ENCODE data around the gene GPRC5C. TPM values are rescaled to one million over a fixed set of nuclear protein-coding genes. Genes with fewer than 3 reads are reported as not detected.

Gene GPRC5C
- total RNA-seq, 3 donors from 2014 or later (not counting 1 experiment from before 2014, with no cell fraction given) = 0.26 to 0.60 (median 0.29) TPM

DNA sequence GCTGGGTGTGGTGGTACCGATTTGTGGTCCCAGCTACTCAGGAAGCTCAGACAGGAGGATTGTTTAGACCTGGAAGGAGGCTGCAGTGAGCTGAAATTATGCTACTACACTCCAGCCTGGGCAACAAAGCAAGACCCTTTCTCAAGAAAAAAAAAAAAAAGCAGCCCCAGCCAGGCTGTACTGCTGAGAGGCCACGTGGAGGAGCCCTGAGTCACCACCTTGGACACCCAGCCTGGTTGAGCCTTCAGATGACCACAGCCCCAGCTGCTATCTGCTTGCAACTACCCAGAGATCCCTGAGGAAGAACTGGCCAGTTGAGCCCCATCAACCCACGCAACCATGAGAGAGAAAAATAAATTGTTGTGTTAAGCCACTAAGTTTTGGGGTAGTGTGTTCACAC is 23.6 kb upstream of the GPRC5C start:
- H3K4me1 Mint-ChIP-seq = peaks cover 8 to 16% of the 10 kb centered on the region in 2 donors
- DNase-seq (no peak), ATAC-seq (no peak)
- Histone ChIP-seq H3K9me3 (ENCODE audit: control insufficient read depth, insufficient read depth, low read length) (no peaks in the 10 kb centered on the region), H3K27ac (ENCODE audit: low read length) (no peak overlapping the region), H3K36me3 (ENCODE audit: control insufficient read depth, insufficient read depth, low read length) (no peaks in the 10 kb centered on the region), H3K27me3 (ENCODE audit: control insufficient read depth, insufficient read depth, low read length) (no peaks in the 10 kb centered on the region), H3K4me3 (ENCODE audit: low read length) (no peak overlapping the region), H3K4me1 (ENCODE audit: control insufficient read depth, insufficient read depth, low read length) (peaks cover 18% of the 10 kb centered on the region)
- no peak overlapping the region for H3K27ac Mint-ChIP-seq
- intact Hi-C loops (cut with micrococcal nuclease) = no loop called here
- H3K4me3 Mint-ChIP-seq = no peak overlapping the region
- 53% methylated on average over 1 of the region's 3 CpGs for WGBS (ENCODE audit: insufficient coverage)
- peaks cover 0 to 3% of the 10 kb centered on the region in 2 donors for H3K27me3 Mint-ChIP-seq (ENCODE audit: low read depth in 2 of 2)
- no peaks in the 10 kb centered on the region for H3K36me3 Mint-ChIP-seq
- TF ChIP-seq CTCF (IDR thresholded peaks at IDR 0.05) = no peak
- H3K9me3 Mint-ChIP-seq = no peaks in the 10 kb centered on the region

DNA sequence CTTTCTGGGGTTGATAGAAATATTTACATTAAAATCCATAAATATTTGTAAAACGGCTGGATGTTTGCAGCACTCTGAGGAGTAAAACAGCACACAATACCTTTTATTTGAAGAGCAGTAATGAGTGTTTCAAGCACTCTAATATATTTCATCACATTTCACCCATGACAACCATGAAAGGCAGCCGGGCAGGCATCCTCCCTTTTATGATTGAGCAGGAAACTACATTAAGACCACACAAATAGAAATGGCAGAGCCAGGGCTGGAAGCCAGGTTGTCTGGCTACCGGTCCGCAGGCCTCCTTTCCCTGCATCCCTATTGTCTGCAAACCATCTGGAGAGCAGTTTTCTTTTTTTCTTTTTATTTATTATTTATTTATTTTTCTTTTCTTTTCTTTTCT is 23.1 kb upstream of the GPRC5C start:
- Mint-ChIP-seq H3K27ac (no peak overlapping the region), H3K4me3 (no peak overlapping the region), H3K36me3 (no peaks in the 10 kb centered on the region), H3K9me3 (no peaks in the 10 kb centered on the region), H3K27me3 (ENCODE audit: low read depth in 2 of 2) (peaks cover 0 to 3% of the 10 kb centered on the region in 2 donors), H3K4me1 (peaks cover 8 to 16% of the 10 kb centered on the region in 2 donors)
- no peak overlapping the region for H3K27ac ChIP-seq (ENCODE audit: low read length)
- H3K4me1 ChIP-seq (ENCODE audit: control insufficient read depth, insufficient read depth, low read length) = peaks cover 18% of the 10 kb centered on the region
- intact Hi-C loops (cut with micrococcal nuclease) = no loop called here
- no peaks in the 10 kb centered on the region for H3K27me3 ChIP-seq (ENCODE audit: control insufficient read depth, insufficient read depth, low read length)
- H3K9me3 ChIP-seq (ENCODE audit: control insufficient read depth, insufficient read depth, low read length) = no peaks in the 10 kb centered on the region
- no peak overlapping the region for H3K4me3 ChIP-seq (ENCODE audit: low read length)
- H3K36me3 ChIP-seq (ENCODE audit: control insufficient read depth, insufficient read depth, low read length) = no peaks in the 10 kb centered on the region
- no peak for ATAC-seq
- no peak for TF ChIP-seq CTCF (IDR thresholded peaks at IDR 0.05)
- no peak for DNase-seq
- 60% methylated on average over 1 of the region's 4 CpGs for WGBS (ENCODE audit: insufficient coverage)

DNA sequence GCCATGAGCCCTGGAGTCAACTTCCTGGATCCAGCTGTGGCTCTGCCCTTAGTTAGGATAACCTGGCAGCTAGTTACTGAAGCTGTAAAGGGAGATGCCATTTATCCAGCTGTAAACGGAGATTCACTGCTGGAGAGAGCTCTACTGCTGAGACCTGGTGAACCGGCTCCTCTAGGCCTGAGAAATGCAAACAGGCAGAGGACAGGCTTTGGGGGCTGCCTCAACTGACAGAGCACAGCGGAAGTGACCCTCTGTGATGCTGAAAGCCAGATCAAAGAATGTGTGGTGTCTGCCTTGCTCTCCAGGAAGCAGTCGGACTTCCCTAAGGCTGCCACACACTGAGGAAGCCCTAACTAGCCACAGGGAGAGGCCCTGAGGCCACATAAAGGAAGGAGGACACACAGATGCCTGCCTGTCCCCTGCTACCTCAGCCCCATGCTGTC is 21.9 kb upstream of the GPRC5C start:
- H3K36me3 Mint-ChIP-seq = no peaks in the 10 kb centered on the region
- Histone ChIP-seq H3K4me3 (ENCODE audit: low read length) (no peak overlapping the region), H3K27ac (ENCODE audit: low read length) (no peak overlapping the region), H3K9me3 (ENCODE audit: control insufficient read depth, insufficient read depth, low read length) (no peaks in the 10 kb centered on the region), H3K4me1 (ENCODE audit: control insufficient read depth, insufficient read depth, low read length) (peaks cover 18% of the 10 kb centered on the region), H3K36me3 (ENCODE audit: control insufficient read depth, insufficient read depth, low read length) (no peaks in the 10 kb centered on the region), H3K27me3 (ENCODE audit: control insufficient read depth, insufficient read depth, low read length) (no peaks in the 10 kb centered on the region)
- intact Hi-C loops (cut with micrococcal nuclease) = no loop called here
- no peaks in the 10 kb centered on the region for H3K27me3 Mint-ChIP-seq (ENCODE audit: low read depth in 2 of 2)
- H3K27ac Mint-ChIP-seq = no peak overlapping the region
- no peak overlapping the region for H3K4me3 Mint-ChIP-seq
- H3K9me3 Mint-ChIP-seq = no peaks in the 10 kb centered on the region
- H3K4me1 Mint-ChIP-seq = peaks cover 8 to 16% of the 10 kb centered on the region in 2 donors
- DNase-seq = no peak
- 46% methylated on average over 4 of the region's 4 CpGs for WGBS (ENCODE audit: insufficient coverage)
- ATAC-seq = peak in 1 of 3 donors; percentile 16
- TF ChIP-seq CTCF (IDR thresholded peaks at IDR 0.05) = no peak

DNA sequence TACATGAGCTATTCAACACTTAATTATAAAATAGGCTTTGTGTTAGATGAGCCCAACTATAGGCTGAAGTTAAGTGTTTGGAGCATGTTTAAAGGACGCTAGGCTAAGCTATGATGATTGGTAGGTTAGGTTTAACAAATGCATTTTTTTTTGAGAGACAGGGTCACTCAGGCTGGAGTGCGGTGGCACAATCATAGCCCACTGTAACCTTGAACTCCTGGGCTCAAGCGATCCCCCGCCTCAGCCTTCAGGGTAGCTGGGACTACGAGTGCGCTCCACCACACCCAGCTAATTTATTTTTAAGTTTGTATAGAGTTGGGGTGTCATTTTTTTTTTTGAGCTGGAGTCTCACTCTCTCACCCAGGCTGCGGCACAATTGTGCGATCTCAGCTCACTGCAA is 19.3 kb upstream of the GPRC5C start:
- Histone ChIP-seq H3K9me3 (ENCODE audit: control insufficient read depth, insufficient read depth, low read length) (no peaks in the 10 kb centered on the region), H3K36me3 (ENCODE audit: control insufficient read depth, insufficient read depth, low read length) (no peaks in the 10 kb centered on the region), H3K27ac (ENCODE audit: low read length) (no peak overlapping the region), H3K4me1 (ENCODE audit: control insufficient read depth, insufficient read depth, low read length) (peaks cover 11% of the 10 kb centered on the region), H3K4me3 (ENCODE audit: low read length) (no peak overlapping the region), H3K27me3 (ENCODE audit: control insufficient read depth, insufficient read depth, low read length) (no peaks in the 10 kb centered on the region)
- Mint-ChIP-seq H3K27ac (no peak overlapping the region), H3K27me3 (ENCODE audit: low read depth in 2 of 2) (no peaks in the 10 kb centered on the region), H3K9me3 (no peaks in the 10 kb centered on the region), H3K4me1 (peaks cover 0 to 5% of the 10 kb centered on the region in 2 donors), H3K4me3 (no peak overlapping the region), H3K36me3 (no peaks in the 10 kb centered on the region)
- intact Hi-C loops (cut with micrococcal nuclease) = no loop called here
- WGBS (ENCODE audit: insufficient coverage) = 86% methylated on average over 5 of the region's 8 CpGs
- DNase-seq (no peak), ATAC-seq (no peak)
- TF ChIP-seq CTCF (IDR thresholded peaks at IDR 0.05) = no peak
